Endothelial cell (in vitro differentiated cells): ENCODE data around the gene ZNF69. TPM values are rescaled to one million over a fixed set of nuclear protein-coding genes. Genes with fewer than 3 reads are reported as not detected.
"Not testable (repeated sequence)": the region's sequence is repeated elsewhere in the genome, so short reads cannot be mapped to it uniquely, and the experiment has no call there.

ENCODE experiments used
- DNase-seq: peaks from one replicate; pipeline ENCODE4 v3.0.0; 2021; ENCODE audit warnings: low spot score
- H3K27ac Mint-ChIP-seq: one replicate; pipeline ENCODE4 v1.8.0; 2021; ENCODE audit warnings: mixed read lengths, inconsistent platforms; ENCODE audit not compliant: unreplicated experiment
- H3K27me3 Mint-ChIP-seq: one replicate; pipeline ENCODE4 v1.8.0; 2021; ENCODE audit warnings: mild to moderate bottlenecking, moderate library complexity, mixed read lengths, inconsistent platforms; ENCODE audit not compliant: unreplicated experiment
- H3K36me3 Mint-ChIP-seq: one replicate; pipeline ENCODE4 v1.8.0; 2021; ENCODE audit warnings: mild to moderate bottlenecking, low read depth, mixed read lengths, inconsistent platforms; ENCODE audit not compliant: unreplicated experiment
- H3K4me1 Mint-ChIP-seq: one replicate; pipeline ENCODE4 v1.8.0; 2021; ENCODE audit warnings: mild to moderate bottlenecking, mixed read lengths, inconsistent platforms; ENCODE audit not compliant: unreplicated experiment
- H3K4me3 Mint-ChIP-seq: one replicate; pipeline ENCODE4 v1.8.0; 2021; ENCODE audit warnings: mild to moderate bottlenecking, mixed read lengths, inconsistent platforms; ENCODE audit not compliant: unreplicated experiment
- H3K9me3 Mint-ChIP-seq: one replicate; pipeline ENCODE4 v1.8.0; 2021; ENCODE audit warnings: mixed read lengths, inconsistent platforms; ENCODE audit not compliant: unreplicated experiment
- CTCF ChIP-seq: fragments of 200-600 bp; sonication (generic); IDR thresholded peaks from one replicate; pipeline ENCODE4 v1.5.0; 2021; ENCODE audit warnings: antibody characterized with exemption; ENCODE audit not compliant: unreplicated experiment
- total RNA-seq: library from RNA; stranded (reverse); fragmentation: NEBNext Ultra II Directional; extraction: Animal tissue kit (Norgen Biotek cat#: 25700); gene quantifications from one replicate; pipeline ENCODE4 v1.2.1, GENCODE V29; 2021; ENCODE audit not compliant: unreplicated experiment

The ZNF69 gene
- total RNA-seq, 1 donor from 2014 or later = not detected

GRCh38 chr19:11942008-11942842 is 54.6 kb downstream of the ZNF69 start:
- H3K36me3 Mint-ChIP-seq = peaks cover 23% of the 10 kb centered on the region
- peaks cover 34% of the 10 kb centered on the region for H3K9me3 Mint-ChIP-seq

GRCh38 chr19:11942843-11943108 is 55.2 kb downstream of the ZNF69 start:
- Mint-ChIP-seq H3K36me3 (peaks cover 23% of the 10 kb centered on the region), H3K4me3 (no peak overlapping the region), H3K4me1 (no peaks in the 10 kb centered on the region), H3K27me3 (peaks cover 4% of the 10 kb centered on the region), H3K9me3 (peaks cover 39% of the 10 kb centered on the region), H3K27ac (no peak overlapping the region)
- DNase-seq = no peak
- no peak for TF ChIP-seq CTCF

More at GRCh38 chr19:11942008-11942842, 54.6 kb downstream of the ZNF69 start:
- Mint-ChIP-seq H3K4me3 (peak overlapping the region; percentile 21), H3K4me1 (no peaks in the 10 kb centered on the region), H3K27ac (no peak overlapping the region), H3K27me3 (peaks cover 4% of the 10 kb centered on the region)
- no peak for TF ChIP-seq CTCF
- no peak for DNase-seq

- Mint-ChIP-seq H3K36me3 (peaks cover 27% of the 10 kb centered on the region), H3K4me1 (no peaks in the 10 kb centered on the region), H3K4me3 (no peak overlapping the region), H3K27me3 (peaks cover 1% of the 10 kb centered on the region), H3K9me3 (peaks cover 41% of the 10 kb centered on the region), H3K27ac (no peak overlapping the region)
- DNase-seq = no peak
- TF ChIP-seq CTCF = no peak
Measured at GRCh38 chr19:11944656-11945055, 57.1 kb downstream of the ZNF69 start.

- no peak for TF ChIP-seq CTCF
- Mint-ChIP-seq H3K4me3 (no peak overlapping the region), H3K27ac (no peak overlapping the region), H3K36me3 (peaks cover 15% of the 10 kb centered on the region), H3K4me1 (no peaks in the 10 kb centered on the region), H3K9me3 (peaks cover 41% of the 10 kb centered on the region), H3K27me3 (peaks cover 1% of the 10 kb centered on the region)
- no peak for DNase-seq
Measured at GRCh38 chr19:11948646-11949045, 61.1 kb downstream of the ZNF69 start.

GRCh38 chr19:11949201-11949600 is 61.6 kb downstream of the ZNF69 start:
- TF ChIP-seq CTCF = no peak
- H3K4me1 Mint-ChIP-seq = no peaks in the 10 kb centered on the region
- H3K27me3 Mint-ChIP-seq = peaks cover 1% of the 10 kb centered on the region
- no peak for DNase-seq
- H3K27ac Mint-ChIP-seq = no peak overlapping the region
- H3K36me3 Mint-ChIP-seq = peaks cover 10% of the 10 kb centered on the region
- no peak overlapping the region for H3K4me3 Mint-ChIP-seq
- peaks cover 46% of the 10 kb centered on the region for H3K9me3 Mint-ChIP-seq

GRCh38 chr19:11949614-11950080 is 62.1 kb downstream of the ZNF69 start:
- not testable (repeated sequence) for H3K27ac Mint-ChIP-seq, DNase-seq, H3K36me3 Mint-ChIP-seq, H3K4me1 Mint-ChIP-seq, H3K27me3 Mint-ChIP-seq, H3K4me3 Mint-ChIP-seq
- H3K9me3 Mint-ChIP-seq = peaks cover 46% of the 10 kb centered on the region
